Measurements from ENCODE around the gene CRACR2A.

The CRACR2A gene

DNA sequence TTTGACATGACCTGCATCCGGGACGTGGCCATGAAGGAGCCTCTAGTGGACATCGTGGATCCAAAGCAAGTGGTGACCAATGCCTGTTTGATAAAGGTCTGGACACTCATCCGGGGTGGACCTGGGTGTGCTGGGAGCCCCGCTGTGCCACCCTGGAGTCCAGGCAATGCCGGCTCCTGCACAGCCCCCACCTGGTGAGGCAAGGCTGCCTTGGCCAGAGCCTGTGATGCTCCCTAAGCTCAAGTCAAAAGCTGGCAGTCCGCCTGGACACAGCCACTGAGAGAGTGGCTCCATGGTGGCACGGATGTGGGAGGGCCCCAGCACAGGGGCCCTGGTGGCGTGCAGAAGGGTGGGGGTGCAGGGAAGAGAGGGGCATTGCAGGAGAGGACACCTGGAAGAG, 176.0 kb downstream of the CRACR2A start:
- H3K27ac ChIP-seq, result no peak overlapping the region
- DNase-seq (ENCODE audit: low read depth, low spot score), result no peak

DNA sequence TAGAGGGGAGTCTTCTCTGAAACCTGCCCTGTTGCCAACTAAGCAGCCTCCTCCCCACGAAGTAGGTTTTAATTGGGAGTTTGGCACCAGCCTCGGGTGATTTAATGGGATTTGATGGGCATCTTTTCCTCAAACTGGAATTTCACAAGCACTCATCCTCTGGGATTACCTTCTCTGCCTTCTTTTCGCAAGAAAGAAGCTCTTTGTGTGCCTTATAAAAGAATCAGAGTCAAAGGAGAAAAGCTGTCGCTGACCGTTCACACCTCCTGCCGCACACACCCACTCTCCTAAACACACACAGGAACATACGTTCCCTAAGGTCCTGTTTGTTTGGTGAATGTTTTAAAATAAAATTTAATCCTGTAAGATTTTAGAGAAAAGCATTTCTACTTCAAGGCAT, 177.9 kb downstream of the CRACR2A start:
- no peak overlapping the region for H3K27ac ChIP-seq
- DNase-seq (ENCODE audit: low read depth, low spot score), result no peak

GRCh38 chr12:3572560-3572959, 180.3 kb downstream of the CRACR2A start:
- no peak overlapping the region for H3K27ac ChIP-seq
- no peak for DNase-seq (ENCODE audit: low read depth, low spot score)

GRCh38 chr12:3571724-3572123, 181.2 kb downstream of the CRACR2A start:
- no peak overlapping the region for H3K27ac ChIP-seq
- no peak for DNase-seq (ENCODE audit: low read depth, low spot score)

GRCh38 chr12:3571323-3571722, 181.6 kb downstream of the CRACR2A start:
- no peak for DNase-seq (ENCODE audit: low read depth, low spot score)

DNA sequence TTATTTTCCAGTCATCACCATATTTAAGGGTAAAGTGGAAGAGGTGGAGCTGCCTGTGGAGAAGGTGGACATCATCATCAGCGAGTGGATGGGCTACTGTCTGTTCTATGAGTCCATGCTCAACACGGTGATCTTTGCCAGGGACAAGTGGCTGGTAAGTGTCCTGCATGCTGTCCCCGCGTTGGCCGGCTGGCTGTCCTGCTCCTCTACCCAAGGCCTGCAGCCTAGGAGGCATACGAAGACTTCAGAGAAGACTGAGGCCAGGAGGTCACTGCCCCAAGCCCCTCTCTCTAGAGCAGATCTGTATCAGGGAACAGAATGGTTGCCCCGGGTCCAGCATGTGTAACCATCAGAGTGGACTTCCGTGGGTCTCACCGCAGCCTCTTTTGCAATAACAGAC, 184.2 kb downstream of the CRACR2A start:
- no peak for DNase-seq (ENCODE audit: low read depth, low spot score)
- no peak overlapping the region for H3K27ac ChIP-seq

More at GRCh38 chr12:3571323-3571722, 181.6 kb downstream of the CRACR2A start:
- H3K27ac ChIP-seq, result no peak overlapping the region

DNA sequence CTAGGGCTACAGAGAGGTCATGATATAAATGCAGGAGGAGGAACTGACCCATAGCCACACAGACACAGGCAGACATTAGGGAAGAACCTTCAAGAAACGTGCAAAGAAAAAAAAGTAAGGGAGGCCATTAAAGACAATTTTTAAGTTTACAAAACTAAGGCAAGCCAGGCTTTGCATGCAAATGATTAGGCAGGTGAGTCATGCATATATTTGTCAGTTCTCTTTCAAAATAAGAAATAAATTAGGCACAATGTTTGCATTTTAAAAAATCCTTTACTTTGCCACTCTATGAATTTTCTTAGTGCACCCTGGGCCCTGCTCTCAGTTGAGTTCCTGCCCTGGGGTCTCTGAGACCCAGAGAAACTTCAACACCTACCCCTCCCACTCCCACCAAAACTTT, 186.9 kb downstream of the CRACR2A start:
- no peak overlapping the region for H3K27ac ChIP-seq
- no peak for DNase-seq (ENCODE audit: low read depth, low spot score)
